Mesothelial cell of epicardium (in vitro differentiated cells): ENCODE measurements around the gene ATP2B1. TPM values are rescaled to one million over a fixed set of nuclear protein-coding genes. Genes with fewer than 3 reads are reported as not detected.

Experiments used
- DNase-seq, 2 experiments: peaks; one replicate each; pipeline ENCODE4 v3.0.0; 2021; ENCODE audit warnings: low spot score in 2 of 2; ENCODE audit not compliant: unreplicated experiment in 2 of 2
- H3K27ac Mint-ChIP-seq: 2 replicates; pipeline ENCODE4 v1.8.0; 2021; ENCODE audit warnings: mixed read lengths
- H3K27me3 Mint-ChIP-seq: 2 replicates; pipeline ENCODE4 v1.8.0; 2021; ENCODE audit warnings: low read depth, mixed read lengths
- H3K36me3 Mint-ChIP-seq: 2 replicates; pipeline ENCODE4 v1.8.0; 2021; ENCODE audit warnings: mixed read lengths
- H3K4me1 Mint-ChIP-seq: 2 replicates; pipeline ENCODE4 v1.8.0; 2021; ENCODE audit warnings: mixed read lengths
- H3K4me3 Mint-ChIP-seq: 2 replicates; pipeline ENCODE4 v1.8.0; 2021; ENCODE audit warnings: mild to moderate bottlenecking, moderate library complexity, mixed read lengths
- H3K9me3 Mint-ChIP-seq: 2 replicates; pipeline ENCODE4 v1.8.0; 2021; ENCODE audit warnings: mixed read lengths
- total RNA-seq: library from RNA; stranded (reverse); gene quantifications from 3 replicates; pipeline ENCODE4 v1.2.1, GENCODE V29; 2021
- TF ChIP-seq, protein P1 (sequence below): fragments of 200-600 bp; sonication (generic); IDR thresholded peaks from one replicate; pipeline ENCODE4 v1.5.0; 2021; ENCODE audit warnings: antibody characterized with exemption; ENCODE audit not compliant: unreplicated experiment

Gene ATP2B1
- total RNA-seq, 1 donor from 2014 or later, result 131 TPM

DNA sequence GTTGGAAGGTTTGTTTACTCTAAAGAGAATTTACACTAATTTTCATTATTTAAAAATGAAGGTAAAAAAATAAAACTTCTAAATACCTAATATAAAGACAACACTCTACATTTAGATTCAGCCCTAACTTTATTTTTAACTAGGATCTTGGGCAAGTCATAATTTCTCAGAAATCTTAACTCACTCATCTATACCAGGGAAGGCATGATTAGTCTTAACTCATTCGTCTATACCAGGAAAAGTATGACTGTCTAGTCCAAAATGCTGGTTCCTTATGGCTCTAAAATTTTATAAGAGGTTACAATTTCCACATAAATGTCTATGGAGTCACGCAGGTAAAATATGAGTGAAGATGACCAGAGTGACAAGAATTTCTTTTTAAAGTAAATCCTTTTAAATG is 130.1 kb downstream of the ATP2B1 start:
- peaks cover 31% of the 10 kb centered on the region for H3K4me1 Mint-ChIP-seq
- no peaks in the 10 kb centered on the region for H3K27me3 Mint-ChIP-seq
- TF ChIP-seq, protein P1, sequence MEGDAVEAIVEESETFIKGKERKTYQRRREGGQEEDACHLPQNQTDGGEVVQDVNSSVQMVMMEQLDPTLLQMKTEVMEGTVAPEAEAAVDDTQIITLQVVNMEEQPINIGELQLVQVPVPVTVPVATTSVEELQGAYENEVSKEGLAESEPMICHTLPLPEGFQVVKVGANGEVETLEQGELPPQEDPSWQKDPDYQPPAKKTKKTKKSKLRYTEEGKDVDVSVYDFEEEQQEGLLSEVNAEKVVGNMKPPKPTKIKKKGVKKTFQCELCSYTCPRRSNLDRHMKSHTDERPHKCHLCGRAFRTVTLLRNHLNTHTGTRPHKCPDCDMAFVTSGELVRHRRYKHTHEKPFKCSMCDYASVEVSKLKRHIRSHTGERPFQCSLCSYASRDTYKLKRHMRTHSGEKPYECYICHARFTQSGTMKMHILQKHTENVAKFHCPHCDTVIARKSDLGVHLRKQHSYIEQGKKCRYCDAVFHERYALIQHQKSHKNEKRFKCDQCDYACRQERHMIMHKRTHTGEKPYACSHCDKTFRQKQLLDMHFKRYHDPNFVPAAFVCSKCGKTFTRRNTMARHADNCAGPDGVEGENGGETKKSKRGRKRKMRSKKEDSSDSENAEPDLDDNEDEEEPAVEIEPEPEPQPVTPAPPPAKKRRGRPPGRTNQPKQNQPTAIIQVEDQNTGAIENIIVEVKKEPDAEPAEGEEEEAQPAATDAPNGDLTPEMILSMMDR, result no peak

DNA sequence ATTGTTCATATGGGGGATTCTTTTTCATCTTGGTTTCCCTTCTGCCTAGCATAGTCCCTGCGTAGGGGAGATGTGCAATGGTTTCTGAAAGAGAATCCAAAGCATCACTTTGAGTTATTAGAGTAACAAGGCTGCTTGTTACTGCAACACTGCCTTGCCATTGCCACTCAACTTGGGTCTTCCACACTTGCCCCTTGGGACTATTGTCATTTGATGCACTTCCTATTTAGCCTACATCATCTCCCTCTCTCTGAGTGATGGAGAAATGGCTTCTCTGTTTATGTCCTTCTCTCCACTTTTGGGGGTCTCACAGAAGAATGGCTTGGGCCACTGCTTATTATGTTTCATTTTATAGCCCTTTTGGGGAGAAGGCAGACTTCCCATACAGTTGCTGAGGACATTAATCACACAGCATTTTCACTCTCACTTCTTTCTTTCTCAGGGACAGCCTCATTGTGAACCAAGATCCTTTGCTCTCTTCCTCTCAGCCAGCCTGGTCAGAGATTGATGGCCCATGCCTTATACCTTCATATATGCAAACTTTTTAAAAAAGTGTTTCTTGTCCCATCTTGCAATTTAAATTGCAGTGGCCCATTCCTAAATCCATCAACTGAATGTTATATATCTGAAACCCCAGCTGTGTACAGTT is 131.9 kb downstream of the ATP2B1 start:
- H3K9me3 Mint-ChIP-seq, result no peaks in the 10 kb centered on the region
- H3K27me3 Mint-ChIP-seq, result no peaks in the 10 kb centered on the region
- peaks cover 33% of the 10 kb centered on the region for H3K4me1 Mint-ChIP-seq
- no peak overlapping the region for H3K4me3 Mint-ChIP-seq
- no peaks in the 10 kb centered on the region for H3K36me3 Mint-ChIP-seq
- DNase-seq, result no peak
- no peak overlapping the region for H3K27ac Mint-ChIP-seq
- TF ChIP-seq, protein P1, result no peak

More for the DNA sequence above, 130.1 kb downstream of the ATP2B1 start:
- no peak for DNase-seq
- Mint-ChIP-seq H3K27ac (no peak overlapping the region), H3K9me3 (no peaks in the 10 kb centered on the region), H3K36me3 (peaks cover 4% of the 10 kb centered on the region), H3K4me3 (no peak overlapping the region)

DNA sequence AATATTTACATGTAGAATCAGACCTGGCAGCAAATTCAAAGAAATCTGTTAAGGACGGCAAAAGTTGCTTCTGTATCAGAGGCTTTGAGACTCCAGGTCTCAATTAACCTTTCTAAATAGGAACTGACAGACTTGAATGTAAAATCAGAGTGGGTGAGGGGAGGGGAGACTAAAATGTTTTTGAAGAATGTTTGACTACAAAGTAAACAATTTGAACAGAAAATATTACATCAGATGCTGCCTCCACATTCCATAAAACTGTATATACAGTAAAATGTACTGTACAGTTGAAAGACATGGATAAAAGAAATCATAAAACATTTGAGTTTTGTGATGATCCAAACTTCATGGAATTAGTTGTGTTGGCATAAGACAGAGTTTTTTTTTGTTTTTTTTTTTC is 133.3 kb downstream of the ATP2B1 start:
- no peaks in the 10 kb centered on the region for H3K36me3 Mint-ChIP-seq
- TF ChIP-seq, protein P1, result no peak
- H3K4me1 Mint-ChIP-seq, result peaks cover 33% of the 10 kb centered on the region
- no peak overlapping the region for H3K4me3 Mint-ChIP-seq
- H3K27ac Mint-ChIP-seq, result peak overlapping the region; percentile 39
- no peak for DNase-seq
- H3K9me3 Mint-ChIP-seq, result no peaks in the 10 kb centered on the region
- H3K27me3 Mint-ChIP-seq, result no peaks in the 10 kb centered on the region

DNA sequence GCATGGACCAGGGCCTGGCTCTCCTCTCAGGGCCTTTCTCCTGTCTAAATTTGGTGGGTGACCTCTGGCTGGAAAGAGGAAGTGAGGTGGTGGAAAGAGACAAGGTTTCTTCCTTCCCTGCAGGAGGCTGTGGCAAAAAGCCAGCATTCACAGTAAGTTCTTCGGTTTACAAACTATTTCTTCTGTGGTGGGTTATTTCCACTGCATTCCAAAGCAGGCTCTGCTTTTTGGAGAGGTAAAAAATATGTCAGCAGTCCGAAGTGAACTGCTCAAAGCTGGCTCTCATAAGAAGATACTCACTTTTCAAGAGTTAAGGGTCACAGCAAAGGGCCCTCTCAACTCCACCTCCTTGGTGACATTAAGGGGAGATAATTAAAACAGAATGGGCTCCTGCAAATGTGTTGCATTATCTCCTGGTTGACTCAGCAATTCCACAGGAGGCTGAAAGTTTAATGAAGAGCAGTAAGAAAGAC is 133.9 kb downstream of the ATP2B1 start:
- TF ChIP-seq, protein P1, result no peak
- H3K4me1 Mint-ChIP-seq, result peaks cover 33% of the 10 kb centered on the region
- no peaks in the 10 kb centered on the region for H3K27me3 Mint-ChIP-seq
- H3K27ac Mint-ChIP-seq, result peak overlapping the region; percentile 68
- no peak overlapping the region for H3K4me3 Mint-ChIP-seq
- DNase-seq, result peak in 1 of 2 experiments; percentile 38
- no peaks in the 10 kb centered on the region for H3K9me3 Mint-ChIP-seq
- no peaks in the 10 kb centered on the region for H3K36me3 Mint-ChIP-seq

DNA sequence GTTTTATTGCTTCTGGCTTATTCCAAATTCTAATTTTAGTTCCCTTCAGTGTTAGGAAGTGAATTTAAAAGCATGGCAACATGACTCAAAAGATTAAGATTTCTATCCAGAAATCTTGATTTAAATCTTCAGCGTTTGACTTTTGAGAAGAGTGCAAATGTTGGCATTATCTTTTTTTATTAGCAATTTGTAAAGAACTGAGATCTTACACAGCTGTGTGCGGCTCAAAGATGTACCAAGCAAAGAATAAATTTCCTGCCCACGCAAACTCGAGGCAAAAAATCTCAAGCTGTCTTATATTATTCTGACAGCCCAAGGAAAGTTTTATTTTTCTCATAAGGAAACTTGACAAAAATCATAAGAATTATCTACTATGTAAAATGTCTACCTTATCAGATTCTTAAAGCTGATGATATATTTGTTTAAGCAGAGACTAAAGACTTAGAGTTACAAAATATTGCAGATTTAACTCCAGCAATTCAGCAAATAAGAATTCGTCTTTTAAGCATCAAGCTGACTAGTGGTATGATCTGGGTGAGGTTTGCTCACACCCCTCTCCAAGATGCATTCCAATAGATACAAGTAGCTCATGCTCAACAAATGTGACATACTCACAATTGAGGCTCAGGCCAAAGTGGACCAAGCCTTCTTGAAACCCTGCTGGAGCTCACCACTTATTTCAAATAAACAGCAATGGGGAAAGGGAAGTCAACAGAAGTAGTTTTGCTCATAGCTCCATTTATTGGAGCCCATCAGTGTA is 135.4 kb downstream of the ATP2B1 start:
- Mint-ChIP-seq H3K4me3 (no peak overlapping the region), H3K27ac (peak overlapping the region; percentile 16), H3K9me3 (no peaks in the 10 kb centered on the region), H3K27me3 (no peaks in the 10 kb centered on the region), H3K4me1 (peaks cover 41% of the 10 kb centered on the region), H3K36me3 (no peaks in the 10 kb centered on the region)
- no peak for DNase-seq
- TF ChIP-seq, protein P1, result no peak
